ENCODE results near the gene GRB2. TPM values are rescaled to one million over a fixed set of nuclear protein-coding genes. Genes with fewer than 3 reads are reported as not detected.
A peak's percentile ranks its signal among the peaks of the same experiment; 100 is the strongest.

GRB2 gene
- total and polyA plus RNA-seq, 2 donors from 2014 or later = 65.3 to 119 TPM

DNA sequence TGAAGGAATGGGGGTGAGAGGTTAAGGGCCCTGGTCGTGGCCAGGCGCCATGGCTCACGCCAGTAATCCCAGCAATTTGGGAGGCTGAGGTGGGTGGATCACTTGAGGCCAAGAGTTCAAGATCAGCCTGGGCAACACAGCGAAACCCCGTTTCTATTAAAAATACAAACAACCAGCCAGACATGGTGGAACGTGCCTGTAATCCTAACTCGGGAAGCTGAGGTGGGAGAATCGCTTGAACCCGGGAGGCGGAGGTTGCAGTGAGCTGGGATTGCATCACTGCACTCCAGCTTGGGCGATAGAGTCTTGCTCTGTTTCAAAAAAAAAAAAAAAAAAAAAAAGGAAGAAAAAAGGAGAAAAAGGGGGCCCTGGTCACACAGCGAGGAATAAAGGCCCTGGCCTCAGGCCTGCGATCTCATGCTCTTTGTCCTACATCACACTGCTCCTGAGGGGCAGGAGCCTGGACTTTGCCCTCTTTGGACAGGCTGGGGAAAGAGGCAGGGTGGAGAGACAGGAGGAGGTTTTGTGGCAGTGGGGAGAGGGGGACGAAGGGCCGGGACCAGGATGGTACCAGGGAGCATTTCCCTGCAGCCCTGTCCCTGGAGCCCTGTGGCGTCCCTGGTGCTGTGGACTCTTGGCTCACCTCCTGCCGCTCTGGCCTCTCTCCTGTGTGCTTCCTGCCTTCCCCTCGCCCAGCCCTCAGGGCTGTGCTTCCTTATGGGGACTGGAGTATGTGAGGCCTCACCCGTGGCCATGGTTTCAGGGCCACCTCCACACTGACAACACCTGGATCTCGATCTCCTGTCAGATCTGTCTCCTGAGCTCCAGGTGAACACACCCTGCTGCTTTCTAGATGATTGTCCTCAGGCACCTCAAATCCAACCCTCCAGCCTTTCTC, 96.5 kb downstream of the GRB2 start:
- H3K4me1 ChIP-seq (ENCODE audit: control insufficient read depth in 2 of 3, insufficient read depth in 2 of 3, low read depth in 1 of 3, low read length in 3 of 3) = peaks cover 0 to 6% (median 5%) of the 10 kb centered on the region in 3 donors
- peak overlapping the region; percentile 78 to 81 for H3K27ac ChIP-seq (ENCODE audit: low read depth in 2 of 2, low read length in 2 of 2)
- FAIRE-seq (no peak), DNase-seq (peak in 2 of 5 donors; percentile 14 to 39)
- peak overlapping the region in 1 of 3 donors; percentile 19 for H3K9ac ChIP-seq (ENCODE audit: low read length in 3 of 3)
- H3K27me3 ChIP-seq (ENCODE audit: control insufficient read depth, insufficient read depth, low read length) = no peaks in the 10 kb centered on the region
- intact Hi-C loops (cut with DNase I) = no loop called here
- no peaks in the 10 kb centered on the region for H3K9me3 ChIP-seq (ENCODE audit: control insufficient read depth in 2 of 3, insufficient read depth in 1 of 3, low read length in 3 of 3)
- no peaks in the 10 kb centered on the region for H3K36me3 ChIP-seq (ENCODE audit: control insufficient read depth in 2 of 3, insufficient read depth in 3 of 3, low read length in 3 of 3)
- no peak overlapping the region for H3K4me3 ChIP-seq (ENCODE audit: low read length in 3 of 3)
- TF ChIP-seq, protein P1, sequence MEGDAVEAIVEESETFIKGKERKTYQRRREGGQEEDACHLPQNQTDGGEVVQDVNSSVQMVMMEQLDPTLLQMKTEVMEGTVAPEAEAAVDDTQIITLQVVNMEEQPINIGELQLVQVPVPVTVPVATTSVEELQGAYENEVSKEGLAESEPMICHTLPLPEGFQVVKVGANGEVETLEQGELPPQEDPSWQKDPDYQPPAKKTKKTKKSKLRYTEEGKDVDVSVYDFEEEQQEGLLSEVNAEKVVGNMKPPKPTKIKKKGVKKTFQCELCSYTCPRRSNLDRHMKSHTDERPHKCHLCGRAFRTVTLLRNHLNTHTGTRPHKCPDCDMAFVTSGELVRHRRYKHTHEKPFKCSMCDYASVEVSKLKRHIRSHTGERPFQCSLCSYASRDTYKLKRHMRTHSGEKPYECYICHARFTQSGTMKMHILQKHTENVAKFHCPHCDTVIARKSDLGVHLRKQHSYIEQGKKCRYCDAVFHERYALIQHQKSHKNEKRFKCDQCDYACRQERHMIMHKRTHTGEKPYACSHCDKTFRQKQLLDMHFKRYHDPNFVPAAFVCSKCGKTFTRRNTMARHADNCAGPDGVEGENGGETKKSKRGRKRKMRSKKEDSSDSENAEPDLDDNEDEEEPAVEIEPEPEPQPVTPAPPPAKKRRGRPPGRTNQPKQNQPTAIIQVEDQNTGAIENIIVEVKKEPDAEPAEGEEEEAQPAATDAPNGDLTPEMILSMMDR (IDR thresholded peaks at IDR 0.05; ENCODE audit: borderline replicate concordance, extremely low read depth, insufficient read depth) = no peak

DNA sequence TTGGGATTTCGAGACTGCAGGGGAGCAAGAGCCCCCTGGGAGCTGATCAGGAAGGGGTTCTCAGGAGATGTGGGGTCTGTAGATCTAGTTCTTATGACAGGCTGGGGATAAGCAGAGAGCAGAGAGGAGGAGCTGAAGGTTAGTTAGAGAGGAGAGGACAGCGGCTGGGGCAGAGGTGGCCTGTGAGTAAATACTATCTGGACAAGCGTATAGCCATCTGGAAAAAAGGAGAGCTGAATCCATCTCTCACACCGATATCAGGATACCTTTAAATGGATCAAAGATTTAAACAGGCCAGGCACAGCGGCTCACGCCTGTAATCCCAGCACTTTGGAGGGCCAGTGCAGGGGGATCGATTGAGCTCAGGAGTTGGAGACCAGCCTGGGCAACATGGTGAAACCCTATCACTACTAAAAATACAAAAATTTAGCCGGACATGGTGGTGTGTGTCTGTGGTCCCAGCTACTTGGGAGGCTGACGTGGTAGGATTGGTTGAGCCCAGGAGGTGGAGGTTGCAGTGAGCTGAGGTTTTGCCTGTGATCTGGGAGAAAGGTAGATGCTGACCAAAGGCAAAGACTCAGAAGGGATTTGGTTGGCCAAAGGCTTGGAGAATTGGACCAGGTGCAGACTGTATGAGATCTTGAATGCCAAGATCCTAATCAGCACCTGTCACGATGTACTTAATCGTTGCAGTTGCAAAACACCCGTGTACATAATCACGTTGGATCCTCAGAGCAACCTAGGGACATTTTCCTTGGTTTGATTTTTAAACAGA, 97.3 kb downstream of the GRB2 start:
- no peak overlapping the region for H3K9ac ChIP-seq (ENCODE audit: low read length in 3 of 3)
- no peaks in the 10 kb centered on the region for H3K27me3 ChIP-seq (ENCODE audit: control insufficient read depth, insufficient read depth, low read length)
- no peaks in the 10 kb centered on the region for H3K36me3 ChIP-seq (ENCODE audit: control insufficient read depth in 2 of 3, insufficient read depth in 3 of 3, low read length in 3 of 3)
- intact Hi-C loops (cut with DNase I) = no loop called here
- H3K4me1 ChIP-seq (ENCODE audit: control insufficient read depth in 2 of 3, insufficient read depth in 2 of 3, low read depth in 1 of 3, low read length in 3 of 3) = peaks cover 0 to 6% (median 5%) of the 10 kb centered on the region in 3 donors
- H3K27ac ChIP-seq (ENCODE audit: low read depth in 2 of 2, low read length in 2 of 2) = peak overlapping the region in 1 of 2 donors; percentile 78
- TF ChIP-seq, protein P1 (IDR thresholded peaks at IDR 0.05; ENCODE audit: borderline replicate concordance, extremely low read depth, insufficient read depth) = no peak
- FAIRE-seq (no peak), DNase-seq (no peak)
- H3K4me3 ChIP-seq (ENCODE audit: low read length in 3 of 3) = no peak overlapping the region
- H3K9me3 ChIP-seq (ENCODE audit: control insufficient read depth in 2 of 3, insufficient read depth in 1 of 3, low read length in 3 of 3) = no peaks in the 10 kb centered on the region

DNA sequence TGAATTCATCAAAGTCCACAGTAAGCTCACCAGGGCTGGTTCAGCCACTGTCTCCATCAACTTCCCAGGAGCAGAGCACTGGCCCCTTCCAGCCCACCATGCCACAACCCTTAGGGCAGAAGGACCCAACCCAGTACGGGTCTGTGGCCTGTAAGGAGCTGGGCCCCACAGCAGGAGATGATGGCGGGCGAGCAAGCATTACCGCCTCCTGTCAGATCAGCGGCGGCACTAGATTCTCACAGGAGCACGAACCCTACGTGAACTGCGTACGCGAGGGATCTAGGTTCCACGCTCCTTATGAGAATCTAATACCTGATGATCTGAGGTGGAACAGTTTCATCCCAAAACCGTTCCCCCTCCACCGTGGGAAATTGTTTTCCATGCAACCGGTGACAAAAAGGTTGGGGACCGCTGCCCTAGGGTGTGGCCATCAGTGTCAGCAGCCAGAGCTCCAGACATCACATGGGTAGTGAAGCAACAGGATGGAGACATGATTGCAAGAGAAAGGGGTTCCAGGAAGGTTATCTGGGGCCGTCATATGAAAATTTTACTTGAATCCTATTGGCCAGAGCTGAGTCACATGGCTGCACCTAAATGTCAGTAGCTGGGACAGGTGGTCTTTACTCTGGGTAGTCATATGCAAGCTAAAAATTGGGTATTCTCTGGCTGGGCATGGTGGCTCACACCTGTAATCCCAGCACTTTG, 103.8 kb downstream of the GRB2 start:
- H3K27ac ChIP-seq (ENCODE audit: low read depth in 2 of 2, low read length in 2 of 2) = no peak overlapping the region
- no peaks in the 10 kb centered on the region for H3K27me3 ChIP-seq (ENCODE audit: control insufficient read depth, insufficient read depth, low read length)
- intact Hi-C loops (cut with DNase I) = no loop called here
- no peaks in the 10 kb centered on the region for H3K9me3 ChIP-seq (ENCODE audit: control insufficient read depth in 2 of 3, insufficient read depth in 1 of 3, low read length in 3 of 3)
- H3K4me3 ChIP-seq (ENCODE audit: low read length in 3 of 3) = no peak overlapping the region
- FAIRE-seq = no peak
- H3K36me3 ChIP-seq (ENCODE audit: control insufficient read depth in 2 of 3, insufficient read depth in 3 of 3, low read length in 3 of 3) = no peaks in the 10 kb centered on the region
- DNase-seq = no peak
- no peak overlapping the region for H3K9ac ChIP-seq (ENCODE audit: low read length in 3 of 3)
- TF ChIP-seq, protein P1 (IDR thresholded peaks at IDR 0.05; ENCODE audit: borderline replicate concordance, extremely low read depth, insufficient read depth) = no peak
- H3K4me1 ChIP-seq (ENCODE audit: control insufficient read depth in 2 of 3, insufficient read depth in 2 of 3, low read depth in 1 of 3, low read length in 3 of 3) = no peaks in the 10 kb centered on the region

Data from kidney (tissue), 14 donors.